22Rv1 (cell line): ENCODE results near the gene GAS2L3.

Experiments used
- ZFX ChIP-seq: fragments of 450-650 bp; IDR thresholded peaks from 2 replicates; pipeline ENCODE4 v1.6.1; 2017; ENCODE audit warnings: antibody characterized with exemption, borderline replicate concordance
- TF ChIP-seq, protein P1 (sequence below): fragments of 450-650 bp; IDR thresholded peaks from 2 replicates; pipeline ENCODE4 v1.5.1; 2017; ENCODE audit warnings: mild to moderate bottlenecking

DNA sequence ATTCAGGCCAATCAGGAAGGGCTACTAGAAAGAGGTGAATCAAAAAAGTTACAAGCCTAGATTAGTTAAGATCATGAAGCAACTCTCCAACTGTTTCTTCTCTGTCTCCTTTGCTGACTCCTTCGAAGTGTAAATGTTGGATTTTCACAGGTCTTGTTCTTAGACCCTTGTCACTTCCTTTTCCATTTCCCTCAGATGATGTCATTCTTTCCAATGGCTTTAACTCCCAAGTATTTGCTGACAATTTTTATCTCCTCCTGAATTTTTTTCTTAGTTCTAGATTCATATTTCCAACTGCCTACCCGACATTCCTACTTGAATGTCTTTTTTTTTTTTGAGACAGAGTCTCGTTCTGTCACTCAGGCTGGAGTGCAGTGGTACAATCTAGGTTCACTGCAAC, 10.8 kb downstream of the GAS2L3 start:
- TF ChIP-seq, protein P1, sequence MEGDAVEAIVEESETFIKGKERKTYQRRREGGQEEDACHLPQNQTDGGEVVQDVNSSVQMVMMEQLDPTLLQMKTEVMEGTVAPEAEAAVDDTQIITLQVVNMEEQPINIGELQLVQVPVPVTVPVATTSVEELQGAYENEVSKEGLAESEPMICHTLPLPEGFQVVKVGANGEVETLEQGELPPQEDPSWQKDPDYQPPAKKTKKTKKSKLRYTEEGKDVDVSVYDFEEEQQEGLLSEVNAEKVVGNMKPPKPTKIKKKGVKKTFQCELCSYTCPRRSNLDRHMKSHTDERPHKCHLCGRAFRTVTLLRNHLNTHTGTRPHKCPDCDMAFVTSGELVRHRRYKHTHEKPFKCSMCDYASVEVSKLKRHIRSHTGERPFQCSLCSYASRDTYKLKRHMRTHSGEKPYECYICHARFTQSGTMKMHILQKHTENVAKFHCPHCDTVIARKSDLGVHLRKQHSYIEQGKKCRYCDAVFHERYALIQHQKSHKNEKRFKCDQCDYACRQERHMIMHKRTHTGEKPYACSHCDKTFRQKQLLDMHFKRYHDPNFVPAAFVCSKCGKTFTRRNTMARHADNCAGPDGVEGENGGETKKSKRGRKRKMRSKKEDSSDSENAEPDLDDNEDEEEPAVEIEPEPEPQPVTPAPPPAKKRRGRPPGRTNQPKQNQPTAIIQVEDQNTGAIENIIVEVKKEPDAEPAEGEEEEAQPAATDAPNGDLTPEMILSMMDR, result no peak
- no peak for TF ChIP-seq ZFX
